ENCODE data around the gene ZIC2.
"Not testable (repeated sequence)": the region's sequence is repeated elsewhere in the genome, so short reads cannot be mapped to it uniquely, and the experiment has no call there.

The ZIC2 gene

GRCh38 chr13:99981735-99982035, at the start of gene ZIC2:
TSS of gene ZIC2 (plus strand) at chr13:99981784. CDS start at chr13:99982065, 281 bp downstream.
- DNase-seq: peak; percentile 55

- DNase-seq: no peak
These were observed 48.7 kb upstream of the ZIC2 start for GRCh38 chr13:99932912-99933311.

DNA sequence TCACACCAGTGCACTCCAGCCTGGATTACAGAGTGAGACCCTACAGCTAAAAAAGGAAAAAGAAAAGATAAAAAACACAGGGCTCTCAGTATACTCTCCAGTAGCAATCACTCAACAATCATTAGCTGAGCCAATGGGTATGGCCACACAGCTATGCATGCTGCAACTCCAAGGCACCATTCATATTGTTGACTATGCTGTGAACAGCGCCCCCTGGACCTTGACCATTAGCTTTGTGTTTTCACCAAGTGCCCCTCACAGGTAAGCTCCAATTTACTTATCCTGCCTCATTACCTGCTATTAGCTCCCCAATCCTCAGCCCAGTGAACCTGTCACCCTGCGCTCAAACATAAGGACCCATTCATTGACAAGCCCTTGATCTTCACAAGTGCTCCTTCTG, 45.8 kb upstream of the ZIC2 start:
- DNase-seq: no peak

DNA sequence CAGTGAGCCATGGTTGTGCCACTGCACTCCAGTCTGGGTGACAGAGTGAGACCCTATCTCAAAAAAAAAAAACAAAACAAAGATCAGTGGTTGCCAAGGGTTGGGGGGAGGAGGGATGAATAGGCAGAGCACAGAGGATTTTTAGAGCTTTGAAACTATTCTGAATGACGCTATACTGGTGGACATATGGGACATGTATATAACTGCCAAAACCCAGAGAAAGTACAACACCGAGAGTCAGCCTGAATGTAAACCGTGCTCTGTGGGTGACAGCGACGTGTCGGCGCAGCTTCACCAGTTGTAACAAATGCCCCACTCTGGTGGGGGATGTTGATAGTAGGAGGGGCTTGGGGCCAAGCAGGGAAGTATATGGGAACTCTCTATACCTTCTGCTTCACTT, 42.9 kb upstream of the ZIC2 start:
- DNase-seq: no peak

DNA sequence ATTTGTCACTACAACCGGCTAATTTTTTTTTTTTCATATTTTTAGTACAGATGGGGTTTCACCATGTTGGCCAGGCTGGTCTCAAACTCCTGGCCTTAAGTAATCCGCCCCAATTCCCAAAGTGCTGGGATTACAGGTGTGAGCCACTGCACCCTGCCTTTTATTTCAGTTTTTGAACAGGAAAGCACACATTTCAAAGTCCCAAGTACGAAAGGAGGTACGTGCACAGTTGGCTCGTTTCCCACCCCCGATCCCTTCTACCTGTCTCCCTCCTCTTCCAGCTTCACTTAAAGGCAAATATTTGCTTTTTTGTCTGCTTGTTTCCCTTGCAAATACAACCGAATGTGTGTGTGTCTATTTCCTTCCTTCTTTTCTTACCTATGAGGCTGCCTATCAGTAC, 40.5 kb upstream of the ZIC2 start:
- no peak for DNase-seq

GRCh38 chr13:99941911-99942310, 39.7 kb upstream of the ZIC2 start:
- no peak for DNase-seq

DNA sequence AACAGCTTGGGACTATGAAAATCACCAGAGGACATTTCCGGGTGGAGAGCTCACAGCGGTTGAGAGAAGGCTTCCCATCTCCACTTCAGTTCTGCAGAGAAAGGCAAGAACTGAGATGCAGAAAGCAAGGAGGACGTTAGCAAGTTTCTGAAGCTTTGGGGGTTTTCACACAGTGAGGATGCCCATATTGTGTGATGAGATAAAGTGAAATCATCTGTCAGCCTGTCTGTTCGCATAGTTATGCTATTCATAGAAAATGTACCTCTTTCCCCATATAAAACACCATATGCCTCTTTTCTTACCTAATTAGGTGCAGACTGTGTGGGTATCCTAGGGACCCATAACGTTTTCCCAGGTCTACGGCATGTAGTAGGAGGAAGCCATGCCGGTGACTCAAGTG, 37.5 kb upstream of the ZIC2 start:
- DNase-seq: no peak

DNA sequence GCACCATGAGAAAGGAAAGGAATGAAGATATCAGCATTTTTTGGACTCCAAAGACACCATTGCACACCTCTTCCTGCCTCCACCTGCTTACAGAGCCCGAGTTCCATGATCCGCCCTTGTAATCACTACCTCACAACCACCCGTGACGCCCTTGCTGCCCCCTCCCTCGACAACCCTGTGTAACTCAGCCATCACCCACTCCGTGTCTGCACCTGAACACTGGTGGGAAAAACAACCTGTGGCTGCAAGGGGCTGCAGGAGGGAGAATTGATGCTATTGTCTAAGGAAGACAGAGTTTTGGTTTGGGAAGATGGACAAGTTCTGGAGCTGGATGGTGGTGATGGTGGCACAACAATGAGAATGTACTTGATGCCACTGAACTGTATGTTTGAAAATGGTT, 37.0 kb upstream of the ZIC2 start:
- no peak for DNase-seq

- not testable (repeated sequence) for DNase-seq
These were observed 36.1 kb upstream of the ZIC2 start for GRCh38 chr13:99945515-99945914.

DNA sequence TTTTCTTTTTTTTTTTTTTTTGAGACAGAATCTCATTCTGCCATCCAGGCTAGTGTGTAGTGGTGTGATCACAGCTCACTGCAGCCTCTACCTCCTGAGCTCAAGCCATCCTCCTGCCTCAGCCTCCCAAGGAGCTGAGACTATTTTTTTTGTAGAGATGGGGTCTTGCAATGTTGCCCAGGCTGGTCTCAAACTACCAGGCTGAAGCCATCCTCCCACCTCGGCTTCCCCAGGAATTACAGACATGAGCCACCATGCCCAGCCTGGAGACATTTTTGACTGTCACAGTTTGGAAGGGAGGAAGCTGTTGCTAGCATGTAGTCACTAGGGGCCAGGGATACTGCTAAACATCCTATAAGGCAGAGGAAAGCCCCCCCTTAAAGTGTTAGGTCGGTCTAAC, 33.9 kb upstream of the ZIC2 start:
- no peak for DNase-seq

DNA sequence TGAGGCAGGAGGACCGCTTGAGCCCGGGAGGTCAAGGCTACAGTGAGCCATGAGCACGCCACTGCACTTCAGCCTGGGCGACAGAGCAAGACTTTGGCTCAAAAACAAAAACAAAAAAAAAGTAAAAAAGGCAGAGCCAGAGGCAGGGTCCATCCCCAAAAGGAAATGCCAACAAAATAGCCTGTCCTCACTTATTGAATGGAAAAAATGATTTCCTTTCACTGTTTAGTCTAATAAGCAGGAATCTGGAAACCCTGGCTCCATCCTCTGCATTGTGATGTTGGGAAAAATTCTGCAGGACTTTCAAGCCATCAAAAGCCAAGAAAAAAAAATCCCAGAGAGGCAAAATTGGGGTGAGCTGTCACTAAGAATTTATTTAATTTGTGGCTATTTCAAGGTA, 33.2 kb upstream of the ZIC2 start:
- no peak for DNase-seq

GRCh38 chr13:99948907-99949678, 32.5 kb upstream of the ZIC2 start:
- no peak for DNase-seq

DNA sequence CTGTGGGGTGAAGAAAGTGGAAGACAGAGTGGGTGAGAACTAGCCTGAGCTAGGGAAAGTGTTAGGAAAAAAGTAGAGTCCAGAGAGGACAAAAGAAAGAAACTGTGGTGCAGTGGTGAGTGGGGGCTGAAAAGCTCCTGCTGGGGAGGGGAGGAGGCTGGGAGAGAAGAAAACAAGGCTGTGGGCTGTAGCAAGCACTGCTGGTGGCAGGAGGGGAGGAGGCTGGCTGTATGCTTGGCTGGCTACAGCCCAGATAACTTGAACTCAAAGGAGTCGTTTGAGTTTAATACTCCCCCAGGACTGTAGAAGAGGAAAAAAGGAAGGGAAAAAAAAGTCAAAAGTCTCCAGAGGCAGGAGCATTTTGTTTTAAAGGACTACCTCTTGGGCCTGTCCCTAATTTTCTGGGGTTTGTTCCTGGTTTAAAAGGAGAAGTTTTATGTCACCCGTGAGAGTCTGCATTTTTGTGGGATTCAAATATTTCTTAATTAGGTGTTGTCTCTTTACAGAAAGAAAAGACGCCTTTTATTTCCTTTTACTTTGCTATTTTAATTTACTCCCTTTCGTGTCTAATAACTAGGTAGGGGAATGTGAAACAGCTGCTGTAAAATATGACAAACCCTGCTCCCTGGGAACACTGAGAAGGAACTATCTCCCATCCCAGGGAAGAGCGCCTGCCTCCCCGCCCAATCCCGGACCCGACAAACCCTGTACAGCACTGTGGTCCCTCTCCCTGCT, 31.7 kb upstream of the ZIC2 start:
- no peak for DNase-seq

DNA sequence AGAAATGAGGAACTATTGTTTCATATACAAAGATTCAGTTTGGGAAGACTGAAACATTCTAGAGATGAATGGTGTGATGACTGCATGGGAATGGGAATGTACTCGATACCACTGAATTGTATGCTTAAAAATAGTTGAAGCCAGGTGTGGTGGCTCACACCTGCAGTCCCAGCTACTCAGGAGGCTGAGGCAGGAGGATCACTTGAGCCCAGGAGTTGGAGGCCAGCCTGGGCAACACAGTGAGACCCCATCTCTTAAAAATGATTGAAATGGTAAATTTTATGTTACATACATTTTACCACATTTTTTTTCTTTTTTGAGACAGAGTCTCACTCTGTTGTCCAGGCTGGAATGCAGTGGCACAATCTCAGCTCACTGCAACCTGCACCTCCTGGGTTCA, 29.9 kb upstream of the ZIC2 start:
- not testable (repeated sequence) for DNase-seq

DNA sequence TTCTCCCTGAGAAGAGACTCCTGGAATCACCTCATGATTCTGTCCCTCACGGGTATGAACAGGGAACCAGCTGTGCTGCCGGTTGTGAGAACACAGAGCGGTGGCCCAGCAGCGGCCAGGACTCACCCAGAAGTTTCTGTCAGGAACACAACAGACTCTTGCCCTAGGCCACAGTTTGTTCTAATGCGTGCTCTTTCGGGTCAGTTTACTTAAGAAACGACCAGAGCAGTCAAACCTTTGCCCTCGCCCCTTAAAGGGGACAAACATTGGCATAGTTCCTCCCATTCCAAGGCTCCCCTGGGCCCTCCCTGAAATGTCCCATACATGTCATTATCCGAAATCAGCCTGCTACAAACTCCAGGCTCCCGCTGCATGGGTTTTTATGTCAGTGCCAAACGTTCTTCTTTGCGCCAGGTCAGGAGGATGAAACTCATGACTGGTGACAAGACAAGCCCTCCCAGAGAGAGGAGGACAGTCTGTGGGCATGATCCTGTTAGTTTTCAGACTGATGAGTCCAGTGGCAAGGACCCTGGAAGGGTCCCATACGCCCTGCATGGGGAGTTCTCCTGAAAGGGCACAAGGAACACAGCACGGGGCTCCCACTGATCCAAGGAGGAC, 28.3 kb upstream of the ZIC2 start:
- DNase-seq: no peak

DNA sequence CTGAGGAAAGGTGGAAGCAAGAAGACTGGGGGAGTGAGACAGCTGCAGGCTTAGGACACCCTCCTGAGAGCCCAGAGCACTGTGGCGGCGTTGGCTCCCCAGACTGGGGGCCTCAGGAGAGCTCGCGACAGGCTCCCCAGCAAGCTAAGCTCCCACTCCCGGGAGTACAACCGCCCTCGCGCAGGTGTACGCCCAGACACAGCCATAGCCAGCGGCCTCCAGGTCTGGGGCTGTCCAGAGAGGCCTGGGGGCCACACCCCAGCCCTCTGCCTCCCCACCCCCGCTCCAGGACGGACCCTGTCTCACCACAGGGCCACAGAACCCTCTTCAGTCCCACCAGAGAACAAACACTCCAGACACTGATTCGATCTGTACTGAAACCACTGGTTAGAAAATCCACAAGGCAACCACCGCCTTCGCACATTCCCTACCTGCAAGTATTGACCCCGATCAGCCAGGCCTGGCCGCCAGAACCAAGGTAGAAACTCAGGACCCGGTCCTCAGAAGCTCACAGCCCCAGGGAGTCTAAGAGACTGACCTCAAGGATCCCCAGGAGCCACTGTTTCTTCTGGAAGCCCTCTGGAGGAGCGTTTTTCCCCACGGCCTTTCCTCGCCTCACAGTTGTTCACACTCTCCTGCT, 26.4 kb upstream of the ZIC2 start:
- DNase-seq: no peak

- peak; percentile 56 for DNase-seq
These were observed 25.7 kb upstream of the ZIC2 start for GRCh38 chr13:99955747-99956472.

DNA sequence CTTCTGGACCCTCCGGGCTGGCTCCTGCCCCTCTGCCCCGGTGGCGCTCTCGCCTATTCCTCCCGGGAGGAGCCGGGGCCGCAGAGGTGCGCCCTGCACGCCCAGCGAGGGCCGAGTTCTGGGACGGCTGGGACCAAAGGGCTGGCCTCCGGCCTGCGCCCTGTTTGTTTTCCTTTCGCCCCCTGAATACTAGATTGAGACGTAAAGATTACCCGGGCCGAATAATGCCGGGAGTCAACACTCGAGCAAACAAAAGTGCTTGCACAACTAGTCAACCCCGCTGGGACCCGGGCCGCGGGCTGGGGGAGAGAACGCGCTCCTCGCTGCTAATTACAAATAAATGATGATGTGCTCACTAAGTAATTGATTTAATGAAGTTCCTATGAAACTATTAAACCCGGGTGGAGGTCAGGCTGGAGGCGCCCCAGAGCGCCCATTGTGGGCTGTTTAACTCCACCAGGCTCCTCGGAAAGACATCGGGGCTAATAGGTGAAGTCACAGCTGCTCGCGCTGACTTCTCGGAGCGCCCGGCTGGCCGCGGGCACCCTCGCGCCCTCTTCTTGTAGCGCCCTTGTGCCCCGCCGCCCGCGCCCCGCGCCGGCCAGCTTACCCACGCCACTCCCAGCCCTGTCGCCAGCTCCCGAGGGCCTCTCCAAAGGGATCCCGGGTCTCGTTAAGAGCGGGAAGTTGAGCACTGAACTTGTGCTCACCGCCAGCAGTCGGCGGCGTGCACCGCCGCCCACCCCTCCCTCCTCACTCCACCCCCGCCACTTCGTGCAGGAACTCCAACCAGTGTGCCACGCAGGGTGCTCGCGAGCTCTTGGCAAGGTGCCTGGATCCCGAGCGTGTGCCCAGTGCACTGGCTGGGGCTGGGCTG, 24.9 kb upstream of the ZIC2 start:
- peak; percentile 58 for DNase-seq

GRCh38 chr13:99958406-99959126, 23.0 kb upstream of the ZIC2 start:
- peak; percentile 53 for DNase-seq

DNA sequence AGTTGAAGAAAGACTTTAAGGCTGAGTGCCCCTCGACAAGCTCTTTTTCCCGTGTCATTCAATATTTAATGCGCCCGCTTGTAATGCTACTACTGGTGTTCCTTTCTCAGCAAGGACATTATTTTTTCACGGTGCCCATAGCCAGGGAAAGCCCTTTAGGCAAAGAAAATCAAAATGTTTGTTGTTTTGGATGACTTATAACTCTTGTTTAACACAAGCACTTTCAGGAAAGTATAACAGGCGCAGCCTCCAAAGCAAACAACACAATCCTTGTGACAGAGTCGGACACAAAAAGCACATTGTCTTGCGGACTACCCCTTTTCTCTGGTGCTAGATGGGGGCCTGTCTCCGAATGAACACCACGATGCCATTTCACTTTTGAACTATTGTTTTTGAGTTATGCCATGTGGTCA, 22.5 kb upstream of the ZIC2 start:
- no peak for DNase-seq

GRCh38 chr13:99959540-99960230, 21.9 kb upstream of the ZIC2 start:
- DNase-seq: peak; percentile 54
